HepG2 (cell line): ENCODE measurements around the gene FAT1. TPM values are rescaled to one million over a fixed set of nuclear protein-coding genes. Genes with fewer than 3 reads are reported as not detected.

Experiments used
- ARHGAP35 ChIP-seq: sonication (generic); formaldehyde crosslinking; IDR thresholded peaks from 2 replicates; pipeline ENCODE4 v1.9.0; 2022; ENCODE audit warnings: mild to moderate bottlenecking, inconsistent platforms, moderate library complexity, missing genetic modification reagents, borderline replicate concordance
- CHD2 ChIP-seq: IDR thresholded peaks from 2 replicates; pipeline ENCODE4 v1.6.1; 2011; ENCODE audit warnings: low read depth, low read length, improper control_type of control experiment
- FLYWCH1 ChIP-seq: sonication (generic); formaldehyde crosslinking; IDR thresholded peaks from 2 replicates; pipeline ENCODE4 v1.8.1; 2023; ENCODE audit warnings: mild to moderate bottlenecking, missing genetic modification reagents
- HMGA1 ChIP-seq: sonication (generic); formaldehyde crosslinking; conservative IDR thresholded peaks from 2 replicates; pipeline ENCODE4 v1.4.0; 2020; ENCODE audit warnings: missing genetic modification reagents
- HNRNPUL1 ChIP-seq: fragments of 200-400 bp; formaldehyde crosslinking; IDR thresholded peaks from 2 replicates; pipeline ENCODE4 v1.6.1; 2017; ENCODE audit warnings: low read depth, mild to moderate bottlenecking, low read length, moderate library complexity
- KAT8 ChIP-seq: IDR thresholded peaks from 2 replicates; pipeline ENCODE4 v1.6.1; 2016; ENCODE audit warnings: missing genetic modification reagents, missing compliant biosample characterization
- MAFK ChIP-seq, 2 experiments: IDR thresholded peaks in 1 of 2; conservative IDR thresholded peaks in 1 of 2; 2 replicates each; pipeline ENCODE4 v1.6.1; 2011; ENCODE audit warnings: improper control_type of control experiment in 2 of 2, low read length in 2 of 2
- MIER2 ChIP-seq: IDR thresholded peaks from 2 replicates; pipeline ENCODE4 v1.6.1; 2016; ENCODE audit warnings: missing biosample characterization, missing genetic modification reagents
- NFYB ChIP-seq: sonication (generic); formaldehyde crosslinking; IDR thresholded peaks from 2 replicates; pipeline ENCODE4 v1.4.0; 2020; ENCODE audit warnings: missing genetic modification reagents
- RFX1 ChIP-seq: fragments of 450-650 bp; IDR thresholded peaks from 2 replicates; pipeline ENCODE4 v1.6.1; 2017
- SNAPC2 ChIP-seq: sonication (generic); formaldehyde crosslinking; IDR thresholded peaks from 2 replicates; pipeline ENCODE4 v1.8.1; 2022; ENCODE audit warnings: mild to moderate bottlenecking, missing genetic modification reagents
- ZFX ChIP-seq: sonication (generic); formaldehyde crosslinking; IDR thresholded peaks from 2 replicates; pipeline ENCODE4 v1.4.0; 2020; ENCODE audit warnings: mild to moderate bottlenecking, low read depth, missing genetic modification reagents, moderate library complexity
- ZMYM3 ChIP-seq: sonication (generic); formaldehyde crosslinking; IDR thresholded peaks from 2 replicates; pipeline ENCODE4 v1.5.1; 2020; ENCODE audit warnings: mild to moderate bottlenecking, missing genetic modification reagents
- ZNF30 ChIP-seq: sonication (generic); formaldehyde crosslinking; IDR thresholded peaks from 2 replicates; pipeline ENCODE4 v1.5.0; 2020; ENCODE audit warnings: mild to moderate bottlenecking, missing genetic modification reagents
- ZNF343 ChIP-seq: sonication (generic); formaldehyde crosslinking; IDR thresholded peaks from 2 replicates; pipeline ENCODE4 v1.4.0; 2020; ENCODE audit warnings: mild to moderate bottlenecking, missing genetic modification reagents
- ZNF558 ChIP-seq: sonication (generic); formaldehyde crosslinking; IDR thresholded peaks from 2 replicates; pipeline ENCODE4 v1.9.0; 2022; ENCODE audit warnings: mild to moderate bottlenecking, missing genetic modification reagents, borderline replicate concordance
- ZNF713 ChIP-seq: sonication (generic); formaldehyde crosslinking; IDR thresholded peaks from 2 replicates; pipeline ENCODE4 v1.4.0; 2020; ENCODE audit warnings: mild to moderate bottlenecking, missing genetic modification reagents
- polyA plus RNA-seq, 8 experiments: library from polyadenylated mRNA; depleted of rRNA in 3 of 8; stranded (reverse) in 7 of 8; unstranded in 1 of 8; fragments of >200 nt; fragmentation: Illumina TruSeq in 4 of 8; extraction: Trizol in 4 of 8; gene quantifications; 2 replicates each; pipeline versions ENCODE4 v1.2.1 to v1.2.3, GENCODE V29; 2011 to 2016; ENCODE audit warnings: low read depth in 4 of 8, missing spikeins in 1 of 8, mixed read lengths in 1 of 8; ENCODE audit not compliant: insufficient read depth in 1 of 8
- total RNA-seq, 5 experiments: library from RNA; depleted of rRNA; stranded (reverse); fragments of >200 nt; fragmentation: Illumina TruSeq; extraction: Trizol; gene quantifications; 2 replicates each; pipeline ENCODE4 v1.2.3, GENCODE V29; 2016; ENCODE audit warnings: low read depth in 1 of 5
- TF ChIP-seq, protein P1 (sequence below): sonication (generic); formaldehyde crosslinking; IDR thresholded peaks from 2 replicates; pipeline ENCODE4 v1.5.0; 2020; ENCODE audit warnings: missing genetic modification reagents, mild to moderate bottlenecking, borderline replicate concordance
- TF ChIP-seq, protein P2 (sequence below): sonication (generic); formaldehyde crosslinking; IDR thresholded peaks from 2 replicates; pipeline ENCODE4 v1.4.0; 2020; ENCODE audit warnings: missing genetic modification reagents
- TF ChIP-seq, protein P3 (sequence below): sonication (generic); formaldehyde crosslinking; IDR thresholded peaks from 2 replicates; pipeline ENCODE4 v1.4.0; 2020; ENCODE audit warnings: missing genetic modification reagents
- TF ChIP-seq, protein P4 (sequence below): sonication (generic); formaldehyde crosslinking; IDR thresholded peaks from 2 replicates; pipeline ENCODE4 v1.9.0; 2021; ENCODE audit warnings: missing genetic modification reagents, borderline replicate concordance
- TF ChIP-seq, protein P5 (sequence below): sonication (generic); formaldehyde crosslinking; IDR thresholded peaks from 2 replicates; pipeline ENCODE4 v1.5.0; 2020; ENCODE audit warnings: missing genetic modification reagents

The FAT1 gene
- total and polyA plus RNA-seq, 2 of the 13 experiments (the other 11 are each of a cell fraction or from before 2014, with no cell fraction given), result 185 to 216 TPM

DNA sequence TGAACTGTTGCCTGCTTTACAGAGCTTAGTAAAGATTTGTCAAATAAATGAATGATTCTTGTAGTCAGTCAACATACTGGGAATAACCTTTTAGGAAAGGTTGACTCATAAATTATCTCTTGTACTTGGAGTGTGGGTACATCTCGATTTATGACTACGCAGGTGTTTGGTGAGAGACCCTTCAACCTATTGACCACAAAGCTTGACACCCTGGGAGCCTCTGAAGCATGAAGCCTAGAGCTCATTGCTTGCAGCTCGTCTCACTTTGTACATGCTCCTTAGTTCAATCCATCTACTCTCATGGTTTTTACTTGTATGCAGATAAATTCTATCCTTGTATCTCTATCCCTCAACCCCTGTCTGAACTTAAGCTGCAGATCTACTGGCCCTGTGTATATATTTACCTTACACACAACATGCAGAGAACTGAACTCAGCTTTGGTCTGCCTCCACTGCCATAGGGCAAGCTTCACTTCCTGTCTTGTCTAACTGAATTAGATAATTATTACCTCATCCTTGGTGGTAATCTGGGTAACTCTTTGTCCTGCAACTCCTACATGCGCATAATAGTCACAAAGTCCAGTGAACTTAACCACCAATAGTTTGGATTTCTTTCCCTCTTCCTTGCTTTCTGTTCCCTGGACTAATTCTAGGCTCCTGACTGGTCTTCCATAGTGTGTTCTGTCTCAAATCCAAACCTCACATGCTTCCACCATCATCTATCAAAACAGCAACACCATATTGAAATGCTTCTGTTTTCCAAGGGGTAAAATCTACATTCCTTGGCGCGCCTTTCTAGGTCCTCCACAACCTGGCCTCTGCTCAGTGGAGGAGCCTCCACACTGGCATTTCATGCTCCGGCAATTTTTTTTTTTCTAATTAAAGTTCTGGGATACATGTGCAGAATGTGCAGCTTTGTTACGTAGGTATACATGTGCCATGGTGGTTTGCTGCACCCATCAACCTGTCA is 32.2 kb upstream of the FAT1 start (continued):
- TF ChIP-seq NFYB (CRISPR knock-in tag) (peak; percentile 10; the same call in 1 of the 2 replicates), HNRNPUL1 (no peak), ZFX (CRISPR knock-in tag) (no peak), ARHGAP35 (CRISPR knock-in tag) (no peak), SNAPC2 (peak; percentile 61; the same call in 1 of the 2 replicates), MAFK (conservative IDR thresholded peaks at IDR 0.05 in 1 of 2, IDR thresholded peaks at IDR 0.05 in 1 of 2; ENCODE audit: low read length in 2 of 2) (no peak), CHD2 (no peak), KAT8 (peak; percentile 84; the same call in 1 of the 2 replicates), RFX1 (no peak), MIER2 (CRISPR knock-in tag) (0 out of 2 replicates have a peak, but pooled peaks have one; percentile 9), ZNF343 (no peak), FLYWCH1 (CRISPR knock-in tag) (no peak), HMGA1 (CRISPR knock-in tag) (no peak), ZNF713 (CRISPR knock-in tag) (no peak), ZMYM3 (CRISPR knock-in tag) (peak; percentile 33; the same call in 1 of the 2 replicates), ZNF30 (CRISPR knock-in tag) (no peak), ZNF558 (CRISPR knock-in tag) (no peak)
- TF ChIP-seq, protein P1, sequence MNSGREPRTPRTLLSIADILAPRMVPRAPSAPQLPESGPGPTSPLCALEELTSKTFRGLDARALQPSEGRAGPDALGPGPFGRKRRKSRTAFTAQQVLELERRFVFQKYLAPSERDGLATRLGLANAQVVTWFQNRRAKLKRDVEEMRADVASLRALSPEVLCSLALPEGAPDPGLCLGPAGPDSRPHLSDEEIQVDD (CRISPR knock-in tag), result no peak
- TF ChIP-seq, protein P2, sequence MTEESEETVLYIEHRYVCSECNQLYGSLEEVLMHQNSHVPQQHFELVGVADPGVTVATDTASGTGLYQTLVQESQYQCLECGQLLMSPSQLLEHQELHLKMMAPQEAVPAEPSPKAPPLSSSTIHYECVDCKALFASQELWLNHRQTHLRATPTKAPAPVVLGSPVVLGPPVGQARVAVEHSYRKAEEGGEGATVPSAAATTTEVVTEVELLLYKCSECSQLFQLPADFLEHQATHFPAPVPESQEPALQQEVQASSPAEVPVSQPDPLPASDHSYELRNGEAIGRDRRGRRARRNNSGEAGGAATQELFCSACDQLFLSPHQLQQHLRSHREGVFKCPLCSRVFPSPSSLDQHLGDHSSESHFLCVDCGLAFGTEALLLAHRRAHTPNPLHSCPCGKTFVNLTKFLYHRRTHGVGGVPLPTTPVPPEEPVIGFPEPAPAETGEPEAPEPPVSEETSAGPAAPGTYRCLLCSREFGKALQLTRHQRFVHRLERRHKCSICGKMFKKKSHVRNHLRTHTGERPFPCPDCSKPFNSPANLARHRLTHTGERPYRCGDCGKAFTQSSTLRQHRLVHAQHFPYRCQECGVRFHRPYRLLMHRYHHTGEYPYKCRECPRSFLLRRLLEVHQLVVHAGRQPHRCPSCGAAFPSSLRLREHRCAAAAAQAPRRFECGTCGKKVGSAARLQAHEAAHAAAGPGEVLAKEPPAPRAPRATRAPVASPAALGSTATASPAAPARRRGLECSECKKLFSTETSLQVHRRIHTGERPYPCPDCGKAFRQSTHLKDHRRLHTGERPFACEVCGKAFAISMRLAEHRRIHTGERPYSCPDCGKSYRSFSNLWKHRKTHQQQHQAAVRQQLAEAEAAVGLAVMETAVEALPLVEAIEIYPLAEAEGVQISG (CRISPR knock-in tag), result peak; percentile 52
- TF ChIP-seq, protein P3, sequence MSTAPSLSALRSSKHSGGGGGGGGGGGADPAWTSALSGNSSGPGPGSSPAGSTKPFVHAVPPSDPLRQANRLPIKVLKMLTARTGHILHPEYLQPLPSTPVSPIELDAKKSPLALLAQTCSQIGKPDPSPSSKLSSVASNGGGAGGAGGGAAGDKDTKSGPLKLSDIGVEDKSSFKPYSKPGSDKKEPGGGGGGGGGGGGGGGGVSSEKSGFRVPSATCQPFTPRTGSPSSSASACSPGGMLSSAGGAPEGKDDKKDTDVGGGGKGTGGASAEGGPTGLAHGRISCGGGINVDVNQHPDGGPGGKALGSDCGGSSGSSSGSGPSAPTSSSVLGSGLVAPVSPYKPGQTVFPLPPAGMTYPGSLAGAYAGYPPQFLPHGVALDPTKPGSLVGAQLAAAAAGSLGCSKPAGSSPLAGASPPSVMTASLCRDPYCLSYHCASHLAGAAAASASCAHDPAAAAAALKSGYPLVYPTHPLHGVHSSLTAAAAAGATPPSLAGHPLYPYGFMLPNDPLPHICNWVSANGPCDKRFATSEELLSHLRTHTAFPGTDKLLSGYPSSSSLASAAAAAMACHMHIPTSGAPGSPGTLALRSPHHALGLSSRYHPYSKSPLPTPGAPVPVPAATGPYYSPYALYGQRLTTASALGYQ, result 0 out of 2 replicates have a peak, but pooled peaks have one; percentile 62
- TF ChIP-seq, protein P4, sequence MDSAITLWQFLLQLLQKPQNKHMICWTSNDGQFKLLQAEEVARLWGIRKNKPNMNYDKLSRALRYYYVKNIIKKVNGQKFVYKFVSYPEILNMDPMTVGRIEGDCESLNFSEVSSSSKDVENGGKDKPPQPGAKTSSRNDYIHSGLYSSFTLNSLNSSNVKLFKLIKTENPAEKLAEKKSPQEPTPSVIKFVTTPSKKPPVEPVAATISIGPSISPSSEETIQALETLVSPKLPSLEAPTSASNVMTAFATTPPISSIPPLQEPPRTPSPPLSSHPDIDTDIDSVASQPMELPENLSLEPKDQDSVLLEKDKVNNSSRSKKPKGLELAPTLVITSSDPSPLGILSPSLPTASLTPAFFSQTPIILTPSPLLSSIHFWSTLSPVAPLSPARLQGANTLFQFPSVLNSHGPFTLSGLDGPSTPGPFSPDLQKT, result no peak
- TF ChIP-seq, protein P5, sequence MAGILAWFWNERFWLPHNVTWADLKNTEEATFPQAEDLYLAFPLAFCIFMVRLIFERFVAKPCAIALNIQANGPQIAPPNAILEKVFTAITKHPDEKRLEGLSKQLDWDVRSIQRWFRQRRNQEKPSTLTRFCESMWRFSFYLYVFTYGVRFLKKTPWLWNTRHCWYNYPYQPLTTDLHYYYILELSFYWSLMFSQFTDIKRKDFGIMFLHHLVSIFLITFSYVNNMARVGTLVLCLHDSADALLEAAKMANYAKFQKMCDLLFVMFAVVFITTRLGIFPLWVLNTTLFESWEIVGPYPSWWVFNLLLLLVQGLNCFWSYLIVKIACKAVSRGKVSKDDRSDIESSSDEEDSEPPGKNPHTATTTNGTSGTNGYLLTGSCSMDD (CRISPR knock-in tag), result no peak
